WTC11 (cell line): ENCODE data around the gene CNPY1.

Source experiments
- CTCF ChIP-seq: fragments of 200-600 bp; IDR thresholded peaks from 2 replicates; pipeline ENCODE4 v1.8.0; 2022; ENCODE audit warnings: antibody characterized with exemption
- ELF4 ChIP-seq: sonication (generic); formaldehyde crosslinking; IDR thresholded peaks from 2 replicates; pipeline ENCODE4 v1.8.1; 2022; ENCODE audit warnings: low read depth, mild to moderate bottlenecking, moderate library complexity, missing genetic modification reagents
- JUN ChIP-seq: sonication (generic); formaldehyde crosslinking; IDR thresholded peaks from 2 replicates; pipeline ENCODE4 v1.8.0; 2023; ENCODE audit warnings: mild to moderate bottlenecking, missing genetic modification reagents
- SOX15 ChIP-seq: fragments of 250-450 bp; sonication (Bioruptor Pico); IDR thresholded peaks from 2 replicates; pipeline ENCODE4 v1.9.0; 2021; ENCODE audit warnings: mild to moderate bottlenecking
- ZNF219 ChIP-seq: sonication (generic); formaldehyde crosslinking; IDR thresholded peaks from 2 replicates; pipeline ENCODE4 v1.8.0; 2023; ENCODE audit warnings: missing genetic modification reagents, mild to moderate bottlenecking, borderline replicate concordance

- TF ChIP-seq CTCF (no peak), JUN (CRISPR knock-in tag) (no peak), SOX15 (CRISPR knock-in tag) (no peak), ZNF219 (CRISPR knock-in tag) (no peak), ELF4 (no peak)
These were observed 90.3 kb downstream of the CNPY1 start for GRCh38 chr7:155455776-155456737.
